ENCODE results near the gene SPRING1. TPM values are rescaled to one million over a fixed set of nuclear protein-coding genes. Genes with fewer than 3 reads are reported as not detected.

SPRING1 gene
- total RNA-seq, 1 experiment from 2014 or later, result 87.4 TPM

DNA sequence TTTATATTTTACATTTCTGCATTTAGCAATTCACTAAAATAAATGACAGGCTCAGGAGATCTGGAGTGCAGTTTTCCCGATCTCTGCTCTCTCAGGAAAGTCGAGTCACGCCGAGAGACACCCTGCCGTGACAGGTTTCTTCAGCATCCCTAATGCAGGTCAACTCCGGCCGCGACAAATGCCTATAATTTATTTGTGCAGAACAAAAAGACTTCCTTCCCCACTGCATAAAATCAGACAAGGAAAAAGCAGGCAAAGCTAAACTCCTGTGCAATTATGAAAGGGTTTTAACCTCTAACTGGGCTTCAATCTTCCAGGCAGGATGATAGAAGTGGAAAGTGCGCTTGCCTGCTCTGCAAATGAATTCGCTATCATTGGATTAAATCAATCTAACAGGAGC is 28.1 kb downstream of the SPRING1 start:
- CTCF ChIA-PET, result interaction anchor here (0.5 to 1.5 kb wide), 9 partner anchors 17 to 726 kb away, joined by 3 to 8 read pairs (median 4); no protein-coding TSS in a partner anchor
- intact Hi-C loops (cut with micrococcal nuclease; ENCODE audit: unreplicated experiment), result loop anchor here (1.0 to 10.0 kb wide), 2 partner anchors 425 to 711 kb away; no protein-coding TSS in a partner anchor
- TF ChIP-seq, protein P1, sequence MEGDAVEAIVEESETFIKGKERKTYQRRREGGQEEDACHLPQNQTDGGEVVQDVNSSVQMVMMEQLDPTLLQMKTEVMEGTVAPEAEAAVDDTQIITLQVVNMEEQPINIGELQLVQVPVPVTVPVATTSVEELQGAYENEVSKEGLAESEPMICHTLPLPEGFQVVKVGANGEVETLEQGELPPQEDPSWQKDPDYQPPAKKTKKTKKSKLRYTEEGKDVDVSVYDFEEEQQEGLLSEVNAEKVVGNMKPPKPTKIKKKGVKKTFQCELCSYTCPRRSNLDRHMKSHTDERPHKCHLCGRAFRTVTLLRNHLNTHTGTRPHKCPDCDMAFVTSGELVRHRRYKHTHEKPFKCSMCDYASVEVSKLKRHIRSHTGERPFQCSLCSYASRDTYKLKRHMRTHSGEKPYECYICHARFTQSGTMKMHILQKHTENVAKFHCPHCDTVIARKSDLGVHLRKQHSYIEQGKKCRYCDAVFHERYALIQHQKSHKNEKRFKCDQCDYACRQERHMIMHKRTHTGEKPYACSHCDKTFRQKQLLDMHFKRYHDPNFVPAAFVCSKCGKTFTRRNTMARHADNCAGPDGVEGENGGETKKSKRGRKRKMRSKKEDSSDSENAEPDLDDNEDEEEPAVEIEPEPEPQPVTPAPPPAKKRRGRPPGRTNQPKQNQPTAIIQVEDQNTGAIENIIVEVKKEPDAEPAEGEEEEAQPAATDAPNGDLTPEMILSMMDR (IDR thresholded peaks at IDR 0.05; ENCODE audit: unreplicated experiment), result no peak
- Mint-ChIP-seq H3K27ac (ENCODE audit: unreplicated experiment) (no peak overlapping the region), H3K9me3 (ENCODE audit: low read depth, unreplicated experiment) (no peaks in the 10 kb centered on the region), H3K27me3 (ENCODE audit: unreplicated experiment) (no peaks in the 10 kb centered on the region), H3K4me3 (ENCODE audit: low read depth, unreplicated experiment) (no peak overlapping the region), H3K36me3 (ENCODE audit: insufficient read depth, unreplicated experiment) (peaks cover 25% of the 10 kb centered on the region), H3K4me1 (ENCODE audit: low read depth, unreplicated experiment) (peaks cover 11% of the 10 kb centered on the region)
- DNase-seq, result no peak
- BruUV-seq (replicated peaks), result no TSS peak

GRCh38 chr12:116708826-116709756 is 28.8 kb downstream of the SPRING1 start:
- no peak overlapping the region for H3K27ac Mint-ChIP-seq (ENCODE audit: unreplicated experiment)
- no peak overlapping the region for H3K4me3 Mint-ChIP-seq (ENCODE audit: low read depth, unreplicated experiment)
- H3K4me1 Mint-ChIP-seq (ENCODE audit: low read depth, unreplicated experiment), result peaks cover 11% of the 10 kb centered on the region
- intact Hi-C loops (cut with micrococcal nuclease; ENCODE audit: unreplicated experiment), result loop anchor here (1.0 to 10.0 kb wide), 2 partner anchors 426 to 711 kb away; no protein-coding TSS in a partner anchor
- TF ChIP-seq, protein P1 (IDR thresholded peaks at IDR 0.05; ENCODE audit: unreplicated experiment), result peak; percentile 51
- H3K27me3 Mint-ChIP-seq (ENCODE audit: unreplicated experiment), result no peaks in the 10 kb centered on the region
- peak; percentile 67 for DNase-seq
- CTCF ChIA-PET, result interaction anchor here (0.5 to 1.5 kb wide), 13 partner anchors 11 to 726 kb away, joined by 3 to 8 read pairs (median 4); no protein-coding TSS in a partner anchor
- peaks cover 18% of the 10 kb centered on the region for H3K36me3 Mint-ChIP-seq (ENCODE audit: insufficient read depth, unreplicated experiment)
- no peaks in the 10 kb centered on the region for H3K9me3 Mint-ChIP-seq (ENCODE audit: low read depth, unreplicated experiment)
- no TSS peak for BruUV-seq (replicated peaks)

DNA sequence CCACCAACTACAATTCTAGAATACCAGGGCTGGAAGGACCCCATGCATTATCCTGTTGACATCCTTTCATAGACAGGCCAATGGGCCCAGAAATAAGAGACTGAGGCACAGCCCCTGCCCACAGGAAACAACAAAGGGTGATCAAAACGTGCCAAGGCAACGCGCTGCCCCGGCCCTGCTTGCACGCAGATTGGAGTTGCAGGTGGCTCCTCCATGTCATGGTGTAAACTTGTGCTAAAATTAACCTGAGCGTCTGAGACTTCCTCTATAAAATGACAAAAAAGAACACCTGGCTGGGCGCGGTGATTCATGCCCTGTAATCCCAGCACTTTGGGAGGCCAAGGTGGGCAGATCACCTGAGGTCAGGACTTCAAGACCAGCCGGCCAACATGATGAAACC is 30.1 kb downstream of the SPRING1 start:
- no peak for DNase-seq
- Mint-ChIP-seq H3K4me3 (ENCODE audit: low read depth, unreplicated experiment) (no peak overlapping the region), H3K9me3 (ENCODE audit: low read depth, unreplicated experiment) (no peaks in the 10 kb centered on the region), H3K4me1 (ENCODE audit: low read depth, unreplicated experiment) (peaks cover 19% of the 10 kb centered on the region), H3K27ac (ENCODE audit: unreplicated experiment) (no peak overlapping the region), H3K27me3 (ENCODE audit: unreplicated experiment) (no peaks in the 10 kb centered on the region), H3K36me3 (ENCODE audit: insufficient read depth, unreplicated experiment) (peaks cover 9% of the 10 kb centered on the region)
- no TSS peak for BruUV-seq (replicated peaks)
- intact Hi-C loops (cut with micrococcal nuclease; ENCODE audit: unreplicated experiment), result loop anchor here (10.0 kb wide), 1 partner anchor 427 kb away; no protein-coding TSS in a partner anchor
- CTCF ChIA-PET, result interaction anchor here (1.2 kb wide), 1 partner anchor 106 kb away, joined by 5 read pairs; no protein-coding TSS in a partner anchor
- TF ChIP-seq, protein P1 (IDR thresholded peaks at IDR 0.05; ENCODE audit: unreplicated experiment), result no peak

DNA sequence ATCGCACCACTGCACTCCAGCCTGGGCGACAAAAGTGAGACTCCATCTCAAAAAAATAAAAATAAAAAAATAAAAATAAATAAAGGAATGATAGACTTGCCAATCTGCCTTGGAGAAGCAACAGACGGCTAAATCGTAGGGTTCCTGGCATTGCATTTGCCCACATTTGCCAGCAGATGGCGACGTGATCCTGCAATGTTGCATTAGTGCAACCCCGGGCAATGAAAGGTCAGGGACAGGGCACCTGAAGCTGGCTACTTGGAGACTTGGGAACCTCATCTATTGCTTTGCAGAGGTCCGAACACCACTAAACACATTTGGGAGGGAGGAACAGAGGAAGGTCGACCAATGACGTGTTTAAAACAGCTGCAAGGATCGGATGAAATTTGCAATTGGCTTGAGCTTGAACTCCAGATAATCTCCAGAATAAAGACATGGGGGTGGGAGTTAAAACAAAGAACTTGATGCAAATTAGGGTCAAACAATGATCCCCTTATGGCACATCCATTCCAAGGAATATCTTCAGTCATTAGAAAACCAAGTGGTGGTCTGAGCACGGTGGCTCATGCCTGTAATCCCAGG is 34.6 kb downstream of the SPRING1 start:
- CTCF ChIA-PET, result interaction anchor here (1.0 to 1.2 kb wide), 2 partner anchors 179 to 252 kb away, joined by 6 to 10 read pairs; no protein-coding TSS in a partner anchor
- no peaks in the 10 kb centered on the region for H3K36me3 Mint-ChIP-seq (ENCODE audit: insufficient read depth, unreplicated experiment)
- intact Hi-C loops (cut with micrococcal nuclease; ENCODE audit: unreplicated experiment), result loop anchor here (1.0 to 10.0 kb wide), 3 partner anchors 179 to 431 kb away; no protein-coding TSS in a partner anchor
- no peak overlapping the region for H3K4me3 Mint-ChIP-seq (ENCODE audit: low read depth, unreplicated experiment)
- BruUV-seq (replicated peaks), result no TSS peak
- no peaks in the 10 kb centered on the region for H3K27me3 Mint-ChIP-seq (ENCODE audit: unreplicated experiment)
- no peaks in the 10 kb centered on the region for H3K9me3 Mint-ChIP-seq (ENCODE audit: low read depth, unreplicated experiment)
- TF ChIP-seq, protein P1 (IDR thresholded peaks at IDR 0.05; ENCODE audit: unreplicated experiment), result peak; percentile 94
- peak; percentile 76 for DNase-seq
- no peak overlapping the region for H3K27ac Mint-ChIP-seq (ENCODE audit: unreplicated experiment)
- peaks cover 18% of the 10 kb centered on the region for H3K4me1 Mint-ChIP-seq (ENCODE audit: low read depth, unreplicated experiment)

Data from Calu3 (cell line).